ENCODE measurements around the gene NFASC. TPM values are rescaled to one million over a fixed set of nuclear protein-coding genes. Genes with fewer than 3 reads are reported as not detected.

The NFASC gene
- total RNA-seq, 2 experiments from 2014 or later = 0.32 TPM; not detected in 1

GRCh38 chr1:204923201-204923600 lies 52.5 kb downstream of the NFASC start:
- Mint-ChIP-seq H3K27me3 (ENCODE audit: low read depth) (peaks cover 10% of the 10 kb centered on the region), H3K9me3 (ENCODE audit: insufficient read depth) (no peaks in the 10 kb centered on the region), H3K4me1 (ENCODE audit: low read depth) (no peaks in the 10 kb centered on the region), H3K4me3 (no peak overlapping the region), H3K36me3 (ENCODE audit: low read depth) (no peaks in the 10 kb centered on the region), H3K27ac (no peak overlapping the region)
- ATAC-seq = no peak
- DNase-seq = no peak
- ChIA-PET POLR2A (interaction anchor here (1.2 kb wide), 1 partner anchor 35 kb away, joined by 3 read pairs; no protein-coding TSS in a partner anchor), CTCF (no interaction called here)

GRCh38 chr1:204923626-204924012 lies 53.0 kb downstream of the NFASC start:
- POLR2A ChIA-PET = interaction anchor here (1.2 kb wide), 1 partner anchor 34 kb away, joined by 3 read pairs; no protein-coding TSS in a partner anchor
- CTCF ChIA-PET = interaction anchor here (0.9 kb wide), 1 partner anchor 18 kb away, joined by 3 read pairs; no protein-coding TSS in a partner anchor
- Mint-ChIP-seq H3K36me3 (ENCODE audit: low read depth) (no peaks in the 10 kb centered on the region), H3K4me3 (no peak overlapping the region), H3K27me3 (ENCODE audit: low read depth) (peaks cover 10% of the 10 kb centered on the region), H3K4me1 (ENCODE audit: low read depth) (no peaks in the 10 kb centered on the region), H3K27ac (no peak overlapping the region), H3K9me3 (ENCODE audit: insufficient read depth) (no peaks in the 10 kb centered on the region)
- no peak for ATAC-seq
- DNase-seq = no peak

- ATAC-seq = no peak
- H3K27ac Mint-ChIP-seq = no peak overlapping the region
- no peak overlapping the region for H3K4me3 Mint-ChIP-seq
- H3K9me3 Mint-ChIP-seq (ENCODE audit: insufficient read depth) = no peaks in the 10 kb centered on the region
- H3K36me3 Mint-ChIP-seq (ENCODE audit: low read depth) = no peaks in the 10 kb centered on the region
- H3K4me1 Mint-ChIP-seq (ENCODE audit: low read depth) = no peaks in the 10 kb centered on the region
- DNase-seq = no peak
- CTCF ChIA-PET = interaction anchor here (0.9 to 1.4 kb wide), 2 partner anchors 18 to 117 kb away, joined by 3 to 5 read pairs; no protein-coding TSS in a partner anchor
- POLR2A ChIA-PET = interaction anchor here (1.2 kb wide), 1 partner anchor 34 kb away, joined by 3 read pairs; no protein-coding TSS in a partner anchor
- peaks cover 10% of the 10 kb centered on the region for H3K27me3 Mint-ChIP-seq (ENCODE audit: low read depth)
Measured at GRCh38 chr1:204924013-204924759, 53.5 kb downstream of the NFASC start.

- Mint-ChIP-seq H3K9me3 (ENCODE audit: insufficient read depth) (no peaks in the 10 kb centered on the region), H3K4me3 (no peak overlapping the region), H3K4me1 (ENCODE audit: low read depth) (no peaks in the 10 kb centered on the region), H3K36me3 (ENCODE audit: low read depth) (no peaks in the 10 kb centered on the region), H3K27ac (no peak overlapping the region), H3K27me3 (ENCODE audit: low read depth) (peaks cover 3% of the 10 kb centered on the region)
- ChIA-PET CTCF (interaction anchor here (1.4 to 2.0 kb wide), 2 partner anchors 16 to 119 kb away, joined by 5 to 7 read pairs; no protein-coding TSS in a partner anchor), POLR2A (no interaction called here)
- ATAC-seq = no peak
- DNase-seq = no peak
Measured at GRCh38 chr1:204925701-204926100, 55.0 kb downstream of the NFASC start.

GRCh38 chr1:204927673-204928641 lies 57.3 kb downstream of the NFASC start:
- Mint-ChIP-seq H3K4me3 (no peak overlapping the region), H3K9me3 (ENCODE audit: insufficient read depth) (no peaks in the 10 kb centered on the region), H3K27me3 (ENCODE audit: low read depth) (peaks cover 3% of the 10 kb centered on the region), H3K27ac (no peak overlapping the region), H3K4me1 (ENCODE audit: low read depth) (no peaks in the 10 kb centered on the region), H3K36me3 (ENCODE audit: low read depth) (no peaks in the 10 kb centered on the region)
- ATAC-seq = no peak
- DNase-seq = no peak
- ChIA-PET CTCF (interaction anchor here (1.3 kb wide), 1 partner anchor 121 kb away, joined by 3 read pairs; no protein-coding TSS in a partner anchor), POLR2A (no interaction called here)

GRCh38 chr1:204928671-204929486 lies 58.2 kb downstream of the NFASC start:
- no peak overlapping the region for H3K27ac Mint-ChIP-seq
- no peak overlapping the region for H3K4me3 Mint-ChIP-seq
- CTCF ChIA-PET = interaction anchor here (1.3 kb wide), 1 partner anchor 122 kb away, joined by 3 read pairs; no protein-coding TSS in a partner anchor
- H3K36me3 Mint-ChIP-seq (ENCODE audit: low read depth) = no peaks in the 10 kb centered on the region
- H3K9me3 Mint-ChIP-seq (ENCODE audit: insufficient read depth) = no peaks in the 10 kb centered on the region
- peaks cover 3% of the 10 kb centered on the region for H3K27me3 Mint-ChIP-seq (ENCODE audit: low read depth)
- DNase-seq (no peak), ATAC-seq (no peak)
- H3K4me1 Mint-ChIP-seq (ENCODE audit: low read depth) = no peaks in the 10 kb centered on the region
- POLR2A ChIA-PET = no interaction called here

- CTCF ChIA-PET = interaction anchor here (1.8 to 2.0 kb wide), 2 partner anchors 11 to 132 kb away, joined by 4 read pairs; no protein-coding TSS in a partner anchor
- Mint-ChIP-seq H3K27me3 (ENCODE audit: low read depth) (peaks cover 3% of the 10 kb centered on the region), H3K4me3 (no peak overlapping the region), H3K36me3 (ENCODE audit: low read depth) (no peaks in the 10 kb centered on the region), H3K4me1 (ENCODE audit: low read depth) (no peaks in the 10 kb centered on the region), H3K9me3 (ENCODE audit: insufficient read depth) (no peaks in the 10 kb centered on the region), H3K27ac (no peak overlapping the region)
- no peak for ATAC-seq
- POLR2A ChIA-PET = interaction anchor here (0.6 kb wide), 1 partner anchor 508 kb away, joined by 3 read pairs; no protein-coding TSS in a partner anchor
- DNase-seq = no peak
Measured at GRCh38 chr1:204929487-204930154, 59.0 kb downstream of the NFASC start.

GRCh38 chr1:204930155-204930523 lies 59.5 kb downstream of the NFASC start:
- DNase-seq (no peak), ATAC-seq (no peak)
- ChIA-PET CTCF (interaction anchor here (1.3 to 2.0 kb wide), 3 partner anchors 11 to 132 kb away, joined by 4 to 5 read pairs (median 4); no protein-coding TSS in a partner anchor), POLR2A (interaction anchor here (0.6 kb wide), 1 partner anchor 507 kb away, joined by 3 read pairs; no protein-coding TSS in a partner anchor)
- no peak overlapping the region for H3K27ac Mint-ChIP-seq
- no peaks in the 10 kb centered on the region for H3K4me1 Mint-ChIP-seq (ENCODE audit: low read depth)
- peaks cover 3% of the 10 kb centered on the region for H3K27me3 Mint-ChIP-seq (ENCODE audit: low read depth)
- H3K4me3 Mint-ChIP-seq = no peak overlapping the region
- no peaks in the 10 kb centered on the region for H3K9me3 Mint-ChIP-seq (ENCODE audit: insufficient read depth)
- H3K36me3 Mint-ChIP-seq (ENCODE audit: low read depth) = no peaks in the 10 kb centered on the region

- Mint-ChIP-seq H3K4me3 (no peak overlapping the region), H3K9me3 (ENCODE audit: insufficient read depth) (no peaks in the 10 kb centered on the region), H3K36me3 (ENCODE audit: low read depth) (no peaks in the 10 kb centered on the region), H3K27ac (no peak overlapping the region), H3K4me1 (ENCODE audit: low read depth) (no peaks in the 10 kb centered on the region), H3K27me3 (ENCODE audit: low read depth) (peaks cover 3% of the 10 kb centered on the region)
- CTCF ChIA-PET = interaction anchor here (1.3 to 2.0 kb wide), 3 partner anchors 10 to 131 kb away, joined by 4 to 5 read pairs (median 4); no protein-coding TSS in a partner anchor
- ATAC-seq (no peak), DNase-seq (no peak)
- POLR2A ChIA-PET = no interaction called here
Measured at GRCh38 chr1:204931313-204931712, 60.7 kb downstream of the NFASC start.

- H3K4me1 Mint-ChIP-seq (ENCODE audit: low read depth) = no peaks in the 10 kb centered on the region
- CTCF ChIA-PET = interaction anchor here (2.0 kb wide), 1 partner anchor 130 kb away, joined by 4 read pairs; no protein-coding TSS in a partner anchor
Measured at GRCh38 chr1:204931768-204932572, 61.3 kb downstream of the NFASC start.

More at GRCh38 chr1:204931768-204932572, 61.3 kb downstream of the NFASC start:
- Mint-ChIP-seq H3K27ac (no peak overlapping the region), H3K4me3 (no peak overlapping the region), H3K36me3 (ENCODE audit: low read depth) (no peaks in the 10 kb centered on the region), H3K27me3 (ENCODE audit: low read depth) (peaks cover 6% of the 10 kb centered on the region), H3K9me3 (ENCODE audit: insufficient read depth) (no peaks in the 10 kb centered on the region)
- POLR2A ChIA-PET = no interaction called here
- ATAC-seq (no peak), DNase-seq (no peak)

Data from activated CD8-positive, alpha-beta T cell treated with anti-CD3 and anti-CD28 coated beads, Interleukin-2, amount 10 ng/mL, durations not matched to agents 7 days and 5 days (primary cell).